Thyroid gland (tissue), 4 donors: Measurements from ENCODE around the gene EMX1.

ENCODE experiments used
- POLR2A ChIP-seq, 2 donors: fragments of 450-650 bp; IDR thresholded peaks; one replicate each; pipeline ENCODE4 v1.6.1; 2017; ENCODE audit warnings: antibody characterized with exemption in 2 of 2, mild to moderate bottlenecking in 2 of 2, moderate library complexity in 1 of 2
- TF ChIP-seq, protein P1 (sequence below), 6 experiments: fragments of 200-600 bp in 3 of 6; fragments of 450-650 bp in 3 of 6; sonication (generic) in 3 of 6; IDR thresholded peaks; one replicate each; pipeline ENCODE4 v1.5.1; 2016 to 2019; ENCODE audit warnings: antibody characterized with exemption in 6 of 6, mild to moderate bottlenecking in 2 of 6, inconsistent platforms in 1 of 6, moderate library complexity in 1 of 6

DNA sequence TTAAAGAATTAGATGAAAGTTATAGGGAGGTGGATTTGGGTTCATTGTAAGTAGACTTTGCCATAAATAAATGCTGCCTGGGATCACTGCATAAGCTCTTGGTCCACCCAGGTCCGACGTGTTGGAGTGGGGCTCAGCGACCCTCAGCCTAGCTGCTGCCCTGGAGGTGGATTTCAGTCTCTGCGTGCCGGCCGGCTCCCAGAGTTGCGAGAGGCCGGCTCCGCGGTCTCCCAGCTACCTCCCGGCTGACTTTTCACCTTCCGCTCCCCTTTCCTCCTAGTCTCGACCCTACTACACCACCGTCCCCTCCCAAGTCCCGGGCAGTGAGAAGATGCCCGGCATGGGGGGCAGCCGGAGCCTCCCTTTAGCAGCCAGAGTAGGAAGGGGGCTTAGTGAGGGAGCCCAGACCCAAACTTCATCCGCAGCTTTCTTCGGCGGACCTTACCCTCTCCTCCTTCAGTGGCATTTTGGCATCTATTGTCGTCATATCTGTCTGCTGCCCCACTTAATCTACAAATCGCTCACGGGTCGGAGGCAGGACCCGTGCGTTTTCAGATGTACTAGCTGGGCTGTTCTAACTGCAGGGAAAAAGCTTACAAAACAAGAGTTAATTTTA lies 8.1 kb downstream of the EMX1 start:
- TF ChIP-seq, protein P1, sequence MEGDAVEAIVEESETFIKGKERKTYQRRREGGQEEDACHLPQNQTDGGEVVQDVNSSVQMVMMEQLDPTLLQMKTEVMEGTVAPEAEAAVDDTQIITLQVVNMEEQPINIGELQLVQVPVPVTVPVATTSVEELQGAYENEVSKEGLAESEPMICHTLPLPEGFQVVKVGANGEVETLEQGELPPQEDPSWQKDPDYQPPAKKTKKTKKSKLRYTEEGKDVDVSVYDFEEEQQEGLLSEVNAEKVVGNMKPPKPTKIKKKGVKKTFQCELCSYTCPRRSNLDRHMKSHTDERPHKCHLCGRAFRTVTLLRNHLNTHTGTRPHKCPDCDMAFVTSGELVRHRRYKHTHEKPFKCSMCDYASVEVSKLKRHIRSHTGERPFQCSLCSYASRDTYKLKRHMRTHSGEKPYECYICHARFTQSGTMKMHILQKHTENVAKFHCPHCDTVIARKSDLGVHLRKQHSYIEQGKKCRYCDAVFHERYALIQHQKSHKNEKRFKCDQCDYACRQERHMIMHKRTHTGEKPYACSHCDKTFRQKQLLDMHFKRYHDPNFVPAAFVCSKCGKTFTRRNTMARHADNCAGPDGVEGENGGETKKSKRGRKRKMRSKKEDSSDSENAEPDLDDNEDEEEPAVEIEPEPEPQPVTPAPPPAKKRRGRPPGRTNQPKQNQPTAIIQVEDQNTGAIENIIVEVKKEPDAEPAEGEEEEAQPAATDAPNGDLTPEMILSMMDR (IDR thresholded peaks at IDR 0.05), result no peak
- no peak for TF ChIP-seq POLR2A (IDR thresholded peaks at IDR 0.05)
